GM12865 (cell line): ENCODE data around the gene ONECUT3.

Source experiments
- DNase-seq: peaks from one replicate; pipeline ENCODE4 v3.0.0; 2010; ENCODE audit warnings: low read depth
- H3K4me3 ChIP-seq: 2 replicates; pipeline ENCODE4 v1.5.1; 2011; ENCODE audit warnings: mild to moderate bottlenecking, low read depth, low read length, control low read depth
- TF ChIP-seq, protein P1 (sequence below): IDR thresholded peaks from 2 replicates; pipeline ENCODE4 v1.5.1; 2011; ENCODE audit warnings: low read length, control low read depth, low read depth, inconsistent platforms; ENCODE audit not compliant: insufficient read depth; ENCODE audit errors: missing control alignments

Gene ONECUT3

DNA sequence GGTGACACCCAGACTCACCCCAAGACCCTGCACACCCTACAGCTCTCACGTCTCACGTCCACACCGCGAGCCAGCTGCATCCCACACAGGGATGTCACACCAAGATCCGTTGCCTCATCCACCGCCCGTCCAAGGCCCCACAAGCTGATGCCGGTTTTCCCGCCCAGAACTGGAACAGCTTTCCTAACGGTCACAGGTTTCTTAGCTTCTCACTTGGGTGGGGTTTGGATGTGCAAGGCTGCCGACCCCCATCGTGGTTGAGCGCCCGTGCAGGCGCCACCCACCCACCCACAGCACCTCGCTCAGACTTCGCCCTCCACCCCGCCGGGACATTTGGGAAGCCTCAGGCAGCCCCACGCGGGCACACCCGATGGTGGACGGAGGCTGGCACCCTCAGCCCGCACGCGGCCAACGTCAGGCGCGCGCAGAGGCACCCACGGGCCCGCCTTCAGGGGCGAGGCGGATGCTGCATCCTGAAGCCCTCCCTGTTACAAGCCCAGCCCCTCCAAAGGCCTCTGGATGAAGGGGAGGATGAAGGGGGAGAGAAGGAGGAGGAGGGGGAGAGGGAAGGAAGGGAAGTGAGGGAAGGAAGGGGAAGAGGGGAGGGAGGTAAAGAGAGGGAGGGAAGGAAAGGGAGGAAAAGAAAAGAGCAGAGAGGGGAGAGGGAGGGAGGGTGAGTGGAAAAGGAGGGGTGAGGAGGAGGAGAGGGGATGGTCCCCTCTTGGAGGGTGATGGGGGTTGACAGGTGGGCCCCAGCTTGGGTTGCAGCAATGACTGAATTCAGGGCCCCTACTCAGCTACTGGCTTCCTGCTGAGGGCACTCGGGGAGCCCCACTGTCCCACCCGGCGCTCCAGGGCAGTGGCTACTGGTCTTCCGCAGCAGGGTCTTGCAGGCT lies 12.8 kb downstream of the ONECUT3 start:
- H3K4me3 ChIP-seq = no peak overlapping the region
- DNase-seq = no peak
- TF ChIP-seq, protein P1, sequence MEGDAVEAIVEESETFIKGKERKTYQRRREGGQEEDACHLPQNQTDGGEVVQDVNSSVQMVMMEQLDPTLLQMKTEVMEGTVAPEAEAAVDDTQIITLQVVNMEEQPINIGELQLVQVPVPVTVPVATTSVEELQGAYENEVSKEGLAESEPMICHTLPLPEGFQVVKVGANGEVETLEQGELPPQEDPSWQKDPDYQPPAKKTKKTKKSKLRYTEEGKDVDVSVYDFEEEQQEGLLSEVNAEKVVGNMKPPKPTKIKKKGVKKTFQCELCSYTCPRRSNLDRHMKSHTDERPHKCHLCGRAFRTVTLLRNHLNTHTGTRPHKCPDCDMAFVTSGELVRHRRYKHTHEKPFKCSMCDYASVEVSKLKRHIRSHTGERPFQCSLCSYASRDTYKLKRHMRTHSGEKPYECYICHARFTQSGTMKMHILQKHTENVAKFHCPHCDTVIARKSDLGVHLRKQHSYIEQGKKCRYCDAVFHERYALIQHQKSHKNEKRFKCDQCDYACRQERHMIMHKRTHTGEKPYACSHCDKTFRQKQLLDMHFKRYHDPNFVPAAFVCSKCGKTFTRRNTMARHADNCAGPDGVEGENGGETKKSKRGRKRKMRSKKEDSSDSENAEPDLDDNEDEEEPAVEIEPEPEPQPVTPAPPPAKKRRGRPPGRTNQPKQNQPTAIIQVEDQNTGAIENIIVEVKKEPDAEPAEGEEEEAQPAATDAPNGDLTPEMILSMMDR = no peak

GRCh38 chr19:1766800-1767352 lies 13.6 kb downstream of the ONECUT3 start:
- TF ChIP-seq, protein P1 = no peak

DNA sequence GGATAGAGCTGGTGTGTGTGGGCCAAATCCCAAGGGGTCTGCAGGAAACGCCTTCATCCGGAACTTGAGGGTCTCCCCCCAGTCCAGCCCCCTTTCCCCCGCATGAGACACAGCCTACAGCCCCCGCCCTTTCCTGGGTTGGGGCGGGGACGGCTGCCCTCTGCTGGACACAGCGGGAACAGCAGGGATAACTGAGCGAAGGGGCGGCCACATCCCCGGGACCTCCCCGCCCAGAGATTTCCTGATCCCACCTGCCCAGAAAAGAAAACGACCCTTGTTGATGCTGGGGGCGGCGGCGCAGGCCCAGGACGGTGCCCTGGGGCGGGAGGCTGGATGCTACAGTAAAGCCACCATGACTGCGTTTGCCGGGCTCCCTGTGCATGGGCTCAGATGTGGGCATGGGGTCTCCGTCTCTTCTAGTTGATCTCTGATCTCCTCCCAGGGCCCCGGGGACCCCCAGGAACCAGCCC lies 14.2 kb downstream of the ONECUT3 start:
- TF ChIP-seq, protein P1 = peak; percentile 96
- DNase-seq = peak; percentile 41
- H3K4me3 ChIP-seq = no peak overlapping the region

More at GRCh38 chr19:1766800-1767352, 13.6 kb downstream of the ONECUT3 start:
- no peak for DNase-seq
- H3K4me3 ChIP-seq = no peak overlapping the region

GRCh38 chr19:1768248-1768647 lies 14.9 kb downstream of the ONECUT3 start:
- no peak overlapping the region for H3K4me3 ChIP-seq
- TF ChIP-seq, protein P1 = peak; percentile 15
- DNase-seq = no peak

DNA sequence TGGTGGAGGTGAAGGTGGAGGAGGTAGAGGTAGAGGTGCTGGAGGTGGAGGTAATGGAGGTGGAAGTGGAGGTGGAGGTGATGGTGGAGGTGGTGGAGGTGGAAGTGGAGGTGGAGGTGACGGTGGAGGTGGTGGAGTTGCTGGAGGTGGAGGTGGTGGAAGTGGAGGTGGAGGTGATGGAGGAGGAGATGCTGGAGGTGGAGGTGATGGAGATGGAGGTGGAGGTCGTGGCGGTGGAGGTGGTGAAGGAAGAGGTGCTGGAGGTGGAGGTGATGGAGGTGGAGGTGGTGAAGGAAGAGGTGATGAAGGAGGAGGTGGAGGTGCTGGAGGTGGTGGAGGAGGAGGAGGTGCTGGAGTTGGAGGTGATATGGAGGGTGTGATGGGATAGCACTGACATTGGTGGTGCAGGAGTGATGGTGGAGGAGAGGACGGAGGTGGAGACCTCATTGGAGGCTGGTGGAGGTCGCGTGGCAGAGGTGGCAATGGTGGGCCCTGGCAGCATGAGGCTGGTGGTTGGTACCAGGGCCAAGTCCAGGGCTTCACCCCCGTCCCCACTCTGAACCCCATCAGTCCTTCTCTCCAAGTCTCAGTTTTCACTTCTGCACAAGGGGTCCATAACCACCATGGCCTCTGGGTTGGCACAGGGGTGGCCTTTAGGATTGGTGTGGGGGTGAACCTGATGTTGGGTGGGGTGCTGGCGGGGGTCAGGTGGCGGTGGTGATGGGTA lies 15.8 kb downstream of the ONECUT3 start:
- no peak overlapping the region for H3K4me3 ChIP-seq
- no peak for DNase-seq
- TF ChIP-seq, protein P1 = no peak

- DNase-seq = no peak
- no peak overlapping the region for H3K4me3 ChIP-seq
- TF ChIP-seq, protein P1 = no peak
Observed at GRCh38 chr19:1769645-1769985, 16.3 kb downstream of the ONECUT3 start.
